Stimulated activated CD8-positive, alpha-beta memory T cell treated with anti-CD3 and anti-CD28 coated beads, Interleukin-15, amount 100 ng/mL, for 48 hours (primary cell): ENCODE data around the gene TMEM40.
A peak's percentile ranks its signal among the peaks of the same experiment; 100 is the strongest.
"Not testable (repeated sequence)": the region's sequence is repeated elsewhere in the genome, so short reads cannot be mapped to it uniquely, and the experiment has no call there.

Source experiments
- DNase-seq, 2 donors: peaks; one replicate each; pipeline ENCODE4 v3.0.0-alpha.2; 2020; ENCODE audit warnings: low read depth in 2 of 2

Gene TMEM40

DNA sequence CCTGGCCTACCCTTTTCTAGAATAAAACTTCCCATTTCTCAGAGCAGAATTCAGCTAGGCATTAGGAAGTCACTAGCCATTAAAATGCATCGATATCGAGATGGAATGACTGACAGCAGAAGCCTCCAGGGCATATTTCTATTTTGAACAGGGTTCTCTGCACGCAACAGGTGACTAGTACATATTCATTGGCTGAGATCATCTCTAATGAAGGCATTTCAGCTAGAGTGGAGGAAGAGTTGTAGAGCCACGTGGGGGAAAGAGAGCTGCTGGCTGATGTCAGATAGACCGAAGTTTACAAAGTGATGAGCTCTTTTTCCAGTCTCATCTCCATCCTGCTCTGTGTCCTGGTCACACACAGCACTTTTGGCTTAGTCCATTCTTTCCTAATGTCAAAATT lies 7.5 kb downstream of the TMEM40 start:
- DNase-seq, result no peak

DNA sequence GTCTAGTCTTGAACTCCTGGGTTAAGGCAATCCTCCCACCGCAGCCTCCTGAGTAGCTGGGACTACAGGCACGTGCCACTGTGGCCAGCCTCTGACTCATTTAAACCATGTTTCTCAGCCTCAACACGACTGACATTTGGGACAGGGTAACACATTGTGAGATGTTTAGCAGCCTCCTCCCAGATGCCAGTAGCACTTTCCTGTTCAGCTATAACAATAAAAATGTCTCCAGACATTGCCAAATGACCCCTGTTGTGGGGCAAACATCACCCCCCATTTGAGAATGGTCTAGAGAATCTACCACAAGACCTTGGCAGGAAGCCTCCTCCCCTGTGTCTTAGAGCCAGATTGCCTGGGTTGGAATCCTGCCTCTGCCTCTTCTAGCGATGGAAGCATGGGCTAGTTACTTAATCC lies 8.4 kb downstream of the TMEM40 start:
- DNase-seq, result peak; percentile 17 to 45

DNA sequence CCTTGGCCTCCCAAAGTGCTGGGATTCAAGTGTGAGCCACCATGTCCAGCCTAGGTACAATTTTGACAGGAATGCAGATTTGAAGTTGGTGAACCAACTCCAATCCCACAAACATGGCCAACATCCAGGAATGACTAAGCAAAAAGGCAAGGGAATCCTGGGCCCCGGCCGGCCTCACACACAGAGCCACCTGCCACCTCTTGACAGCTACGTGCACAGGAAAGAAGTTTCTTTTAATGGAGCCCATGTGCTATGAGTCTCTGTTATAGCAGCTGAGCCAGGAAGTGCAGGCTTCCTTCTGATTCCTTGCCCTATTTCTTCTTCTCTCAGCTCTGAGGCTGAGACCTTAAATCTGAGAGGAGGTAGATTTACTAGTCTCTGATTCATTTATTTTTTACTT lies 8.8 kb downstream of the TMEM40 start:
- DNase-seq, result no peak

DNA sequence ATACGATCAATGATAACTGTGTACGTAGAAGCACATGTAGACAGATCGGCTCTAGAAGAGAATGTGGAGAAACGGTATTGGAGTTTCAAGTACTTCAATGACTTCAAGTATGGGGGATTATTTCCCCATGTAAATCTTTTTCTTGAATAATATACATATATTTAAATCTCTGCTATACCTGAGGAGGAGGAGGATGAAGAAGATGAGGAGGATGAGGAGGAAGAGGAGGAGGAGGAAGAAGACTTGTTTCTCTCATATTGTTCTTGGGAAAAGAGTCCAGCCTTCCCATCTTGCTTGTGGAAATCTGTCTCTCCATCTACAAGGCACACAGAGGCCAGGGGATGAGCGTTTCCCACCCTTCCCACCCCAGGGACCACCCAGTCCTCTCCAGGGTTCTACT lies 10.6 kb downstream of the TMEM40 start:
- no peak for DNase-seq

DNA sequence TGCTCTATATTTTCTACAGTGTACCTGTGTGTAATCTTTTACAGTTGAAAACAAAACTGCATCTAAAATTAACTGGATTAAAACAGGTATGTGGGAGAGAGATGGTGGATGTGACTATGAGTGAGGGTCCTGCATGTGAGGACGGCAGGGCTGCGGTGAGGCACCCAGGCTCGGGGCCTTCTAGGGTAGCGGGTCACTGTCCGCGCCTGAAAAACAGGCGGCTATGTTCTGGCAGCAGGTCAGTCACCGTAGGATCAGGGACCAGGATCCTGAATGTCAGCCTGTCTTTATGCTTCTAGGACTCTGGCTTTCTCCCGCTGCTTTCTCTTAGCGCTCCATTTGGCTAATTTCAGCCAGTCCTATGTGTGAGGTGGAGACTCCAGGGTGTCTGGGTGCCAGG lies 12.6 kb downstream of the TMEM40 start:
- no peak for DNase-seq

DNA sequence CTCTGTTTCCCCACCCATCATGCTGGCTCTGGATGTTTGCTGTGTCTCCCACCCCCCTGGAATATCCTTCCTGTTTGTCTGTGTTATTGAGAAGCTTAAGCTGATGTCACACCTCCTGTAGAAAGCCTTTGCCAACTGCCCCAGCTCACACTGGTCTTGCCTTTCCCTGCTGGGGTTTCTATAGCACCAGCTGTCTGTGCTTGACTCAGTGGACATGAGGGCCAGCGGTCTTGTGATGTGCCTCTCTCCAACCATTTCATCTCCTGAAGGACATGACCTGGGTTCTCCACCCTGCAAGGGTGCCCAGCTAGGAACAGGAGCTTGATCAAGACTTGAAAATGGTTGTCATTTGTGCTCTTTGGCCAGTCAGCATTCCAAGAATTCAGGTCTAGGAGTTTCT lies 14.7 kb downstream of the TMEM40 start:
- no peak for DNase-seq

DNA sequence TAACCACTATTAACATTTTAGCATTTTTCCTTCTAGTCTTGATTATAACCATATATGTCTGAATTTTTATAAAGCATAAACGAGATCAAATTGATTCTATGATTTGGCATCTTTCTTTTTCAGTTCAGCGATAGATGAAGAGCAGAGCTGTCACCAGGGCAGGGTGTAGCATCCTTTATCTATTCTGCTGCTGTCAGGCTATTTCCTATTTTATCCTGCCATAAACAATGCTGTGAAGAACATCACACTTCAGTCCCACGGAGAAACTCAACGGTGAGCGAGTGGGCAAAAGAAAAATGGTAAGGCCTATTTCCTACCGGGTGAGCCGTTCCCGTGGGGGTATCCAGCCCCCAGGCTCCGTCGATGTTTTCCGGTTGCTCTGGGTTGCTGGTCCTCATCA lies 15.5 kb downstream of the TMEM40 start:
- no peak for DNase-seq

DNA sequence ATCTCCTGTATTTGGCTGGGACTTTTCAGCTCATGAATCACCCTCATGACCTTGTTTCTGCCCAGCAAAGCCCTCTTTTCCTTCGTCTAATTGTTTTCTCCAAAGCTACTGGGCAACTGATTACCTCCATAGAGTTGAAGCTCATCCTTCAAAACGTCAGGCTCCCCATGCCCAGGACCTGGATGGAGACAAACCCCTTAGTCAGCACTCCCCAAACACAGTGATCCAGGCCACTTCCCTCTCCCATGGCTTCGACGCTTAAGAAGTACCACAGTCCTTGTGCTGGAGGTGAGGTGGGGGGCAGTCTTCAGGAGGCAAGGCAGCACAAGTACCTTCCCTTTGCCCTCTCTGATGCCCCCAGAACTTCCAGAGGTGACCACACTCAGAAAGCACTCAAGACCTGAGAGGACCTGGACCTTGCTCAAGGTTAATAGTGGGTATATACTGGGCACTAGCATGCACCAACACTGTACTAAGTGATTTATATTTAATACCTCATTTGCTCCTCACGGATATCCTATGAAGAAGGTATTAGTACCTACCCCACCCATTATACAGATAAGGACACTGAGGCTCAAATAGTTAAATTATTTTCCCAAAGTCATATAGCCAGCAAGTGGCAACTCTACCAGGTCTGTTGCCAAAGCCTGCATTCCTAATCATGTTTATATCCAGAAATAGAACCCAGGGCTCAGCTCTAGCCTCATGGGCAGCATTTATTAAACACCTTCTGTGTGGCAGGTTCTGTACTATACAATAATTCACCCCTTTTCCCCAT lies 16.5 kb downstream of the TMEM40 start:
- DNase-seq, result no peak

DNA sequence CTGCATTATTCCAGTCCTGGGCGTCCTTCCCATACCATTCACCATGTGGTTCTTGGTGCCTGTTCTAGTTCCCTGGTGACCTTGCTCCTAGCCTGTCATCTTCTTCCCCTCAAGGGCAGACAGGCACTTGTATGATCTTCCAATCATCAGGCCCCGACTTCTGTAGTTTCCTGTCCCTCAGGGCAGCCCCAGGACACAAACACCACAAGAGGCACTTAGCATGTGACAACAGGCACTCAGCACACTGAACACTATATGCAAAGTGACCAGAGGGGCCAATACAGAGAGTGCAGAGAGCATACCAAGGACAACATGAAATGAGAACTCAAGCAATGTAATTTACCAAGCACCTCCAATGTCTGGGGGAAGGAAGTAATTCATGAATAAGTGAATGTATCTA lies 17.9 kb downstream of the TMEM40 start:
- no peak for DNase-seq

DNA sequence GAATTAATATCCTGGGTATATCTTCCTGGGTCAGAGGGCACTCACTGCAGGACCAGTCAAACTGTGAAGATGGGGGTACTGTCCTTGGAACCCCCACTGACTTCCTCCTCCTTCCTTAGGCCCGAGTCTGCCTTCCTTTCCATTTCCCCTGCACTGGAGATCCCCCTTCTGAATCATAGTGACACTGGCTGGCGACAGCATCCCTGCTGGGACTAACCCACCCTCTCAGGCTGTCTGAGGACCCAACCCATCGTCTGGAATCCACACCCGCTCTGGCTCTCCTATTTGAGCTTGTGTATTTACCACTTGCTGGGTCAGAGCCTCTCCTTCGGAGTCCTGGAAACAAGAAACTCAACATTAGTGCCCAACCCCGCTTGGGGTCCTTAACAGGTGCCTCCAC lies 21.2 kb downstream of the TMEM40 start:
- DNase-seq, result no peak

DNA sequence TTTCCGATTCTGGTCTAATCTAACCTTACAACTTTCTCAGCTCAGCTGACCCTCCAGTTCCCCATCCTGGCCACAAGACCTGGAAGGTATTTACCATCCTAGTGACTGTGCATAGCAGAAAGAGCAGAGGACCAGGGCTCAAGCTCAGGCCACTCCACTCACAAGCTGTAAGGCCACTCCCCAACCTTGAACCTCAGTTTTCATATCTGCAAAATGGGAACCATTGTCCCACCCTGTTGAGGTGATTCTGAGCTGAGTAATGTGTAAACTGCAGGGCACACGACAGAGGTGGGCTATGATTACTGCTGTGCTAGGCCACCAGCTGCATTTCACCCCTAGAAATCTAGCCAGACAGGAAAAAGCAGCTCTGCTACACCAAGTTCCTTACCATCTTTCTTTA lies 21.7 kb downstream of the TMEM40 start:
- DNase-seq, result no peak

DNA sequence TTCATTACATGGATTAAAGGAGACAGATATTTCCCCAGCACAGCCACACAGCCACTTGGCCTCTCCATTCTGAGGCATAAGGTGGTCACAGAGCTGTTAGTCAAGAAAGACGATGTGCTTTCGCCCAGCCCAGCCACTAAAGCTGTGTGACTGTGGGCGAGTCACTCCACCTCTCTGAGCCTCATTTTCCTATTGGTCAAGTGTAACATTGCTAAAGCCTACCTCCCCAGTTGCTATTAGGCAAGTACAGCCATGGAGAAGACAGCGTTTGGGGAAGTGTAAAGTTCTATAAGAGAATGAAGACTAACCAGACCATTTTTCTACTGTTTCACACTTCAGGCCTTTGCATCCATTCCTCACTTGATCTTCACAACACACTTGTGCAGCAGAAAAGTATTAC lies 24.1 kb downstream of the TMEM40 start:
- DNase-seq, result peak in 1 of 2 donors; percentile 3

DNA sequence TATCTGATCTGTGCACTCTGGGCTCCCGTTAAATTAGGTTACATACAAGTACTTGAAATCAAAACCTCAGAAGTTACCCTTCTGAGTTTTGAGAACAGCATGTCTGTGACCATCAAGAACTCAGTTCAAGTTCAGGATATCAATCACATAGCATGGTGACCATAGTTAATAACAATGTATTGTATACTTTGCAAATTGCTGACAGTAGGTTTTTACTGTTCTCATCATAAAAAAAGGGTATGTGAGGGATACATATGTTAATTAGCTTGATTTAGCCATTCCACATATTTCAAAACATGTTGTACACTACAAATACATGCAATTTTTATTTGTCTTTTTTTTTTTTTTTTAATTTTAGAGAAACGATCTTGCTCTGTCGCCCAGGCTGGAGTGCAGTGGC lies 25.5 kb downstream of the TMEM40 start:
- DNase-seq, result no peak

DNA sequence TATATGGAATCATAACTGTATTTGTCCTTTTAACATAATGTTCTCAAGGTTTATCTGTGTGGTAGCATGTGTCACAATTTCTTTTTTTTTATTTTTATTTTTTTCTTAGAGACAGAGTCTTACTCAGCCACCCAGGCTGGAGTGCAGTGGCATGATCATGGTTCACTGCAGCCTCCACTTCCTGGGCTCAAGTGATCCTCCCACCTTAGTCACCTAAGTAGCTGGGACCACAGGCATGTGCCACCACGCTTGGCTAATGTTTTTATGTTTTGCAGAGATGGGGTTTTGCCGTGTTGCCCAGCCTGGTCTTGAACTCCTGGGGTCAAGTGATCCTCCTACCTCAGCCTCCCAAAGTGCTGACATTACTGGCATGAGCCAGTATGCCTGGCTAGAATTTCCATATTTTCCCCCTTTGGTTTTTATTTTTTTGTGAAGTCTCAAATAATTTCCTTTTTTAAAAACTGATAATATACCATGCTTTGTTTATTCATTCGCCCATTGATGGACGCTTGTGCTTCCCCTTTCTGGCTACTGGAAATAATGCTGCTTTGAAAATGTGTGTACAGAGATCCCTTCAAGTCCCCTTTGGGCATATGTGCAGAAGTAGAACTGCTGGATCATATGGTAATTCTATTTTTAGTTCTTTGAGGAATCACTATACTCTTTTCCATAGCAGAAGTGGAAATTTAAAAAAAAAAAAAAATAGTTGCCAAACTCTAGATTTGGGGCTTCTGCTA lies 28.4 kb downstream of the TMEM40 start:
- DNase-seq, result no peak

DNA sequence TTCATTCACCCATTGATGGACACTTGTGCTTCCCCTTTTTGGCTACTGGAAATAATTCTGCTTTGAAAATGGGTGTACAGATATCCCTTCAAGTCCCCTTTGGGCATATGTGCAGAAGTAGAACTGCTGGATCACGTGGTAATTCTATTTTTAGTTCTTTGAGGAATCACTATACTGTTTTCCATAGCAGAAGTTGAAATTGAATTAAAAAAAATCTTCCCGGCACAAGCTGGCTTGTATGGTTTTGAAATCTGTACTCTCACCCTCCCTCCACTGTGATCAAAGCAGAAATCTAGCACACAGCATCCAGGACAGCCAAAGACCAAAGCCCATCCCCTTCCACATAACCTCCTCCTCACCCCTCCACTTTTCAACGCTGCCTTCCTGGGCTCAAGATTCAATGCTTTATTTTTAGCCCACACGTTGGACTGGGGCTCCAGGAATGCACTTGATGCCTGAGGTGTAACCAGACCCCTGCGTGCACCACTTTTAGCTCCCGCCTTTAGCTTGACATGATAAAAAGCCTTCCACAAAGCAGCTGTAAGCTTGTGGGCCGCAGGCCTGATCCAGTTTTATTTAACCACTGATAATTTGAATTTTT lies 29.9 kb downstream of the TMEM40 start:
- DNase-seq, result no peak

DNA sequence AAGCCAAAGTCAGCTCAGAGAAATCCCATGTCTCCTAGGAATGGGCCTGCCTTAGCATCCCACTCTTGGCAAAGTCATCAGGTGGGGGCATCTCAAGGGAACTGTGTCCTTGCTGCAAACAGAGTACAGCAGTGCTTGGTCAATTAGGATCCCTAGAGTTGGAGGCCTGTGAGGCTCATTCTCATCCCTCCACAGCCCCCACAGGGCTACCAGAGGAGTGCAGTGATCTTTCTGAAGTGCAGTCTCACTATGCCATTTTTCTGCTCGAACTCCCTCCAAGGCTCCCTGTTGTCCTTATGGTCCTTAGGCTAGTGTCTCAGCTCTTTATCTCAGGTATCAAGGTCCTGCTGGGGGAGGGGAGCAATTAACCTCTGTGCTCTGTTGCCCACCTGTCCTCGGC lies 31.1 kb downstream of the TMEM40 start:
- DNase-seq, result no peak

DNA sequence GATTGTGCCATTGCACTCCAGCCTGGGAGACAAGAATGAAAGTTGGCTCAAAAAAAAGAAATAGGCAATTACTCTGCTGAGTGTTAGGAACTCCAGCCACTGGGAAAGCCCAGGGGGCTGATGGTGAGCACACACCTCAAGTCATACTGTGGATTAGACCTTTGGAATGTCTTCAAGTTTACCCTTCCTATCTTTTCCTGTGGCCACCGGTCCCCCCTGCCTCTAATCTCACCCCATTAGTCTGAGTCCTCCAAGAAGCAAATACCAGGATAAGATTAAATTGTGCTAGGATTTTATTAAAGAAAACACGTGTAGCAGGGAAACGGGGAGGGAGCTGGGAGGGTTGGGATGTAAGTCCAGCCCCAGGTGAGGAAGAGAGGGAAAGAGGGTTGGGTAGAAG lies 31.6 kb downstream of the TMEM40 start:
- no peak for DNase-seq

DNA sequence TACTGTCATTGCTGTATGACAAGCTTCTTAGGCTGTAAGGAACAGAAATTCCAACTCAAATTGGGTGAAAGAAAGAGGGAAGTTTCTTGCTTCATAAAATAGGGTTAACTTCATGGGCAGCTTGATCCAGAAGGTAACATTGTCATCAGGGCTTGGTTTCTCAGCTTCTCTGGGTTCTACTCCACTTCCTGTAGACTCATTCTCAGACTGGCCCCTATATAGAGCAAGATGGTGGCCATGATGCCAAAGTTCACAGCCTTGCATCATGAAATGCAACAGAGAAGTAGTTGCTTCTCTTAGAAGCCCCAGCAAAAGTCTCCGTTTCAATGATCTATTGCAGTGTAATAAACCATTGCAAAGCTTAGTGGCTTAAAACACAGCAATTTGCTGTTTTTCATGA lies 33.6 kb downstream of the TMEM40 start:
- no peak for DNase-seq

DNA sequence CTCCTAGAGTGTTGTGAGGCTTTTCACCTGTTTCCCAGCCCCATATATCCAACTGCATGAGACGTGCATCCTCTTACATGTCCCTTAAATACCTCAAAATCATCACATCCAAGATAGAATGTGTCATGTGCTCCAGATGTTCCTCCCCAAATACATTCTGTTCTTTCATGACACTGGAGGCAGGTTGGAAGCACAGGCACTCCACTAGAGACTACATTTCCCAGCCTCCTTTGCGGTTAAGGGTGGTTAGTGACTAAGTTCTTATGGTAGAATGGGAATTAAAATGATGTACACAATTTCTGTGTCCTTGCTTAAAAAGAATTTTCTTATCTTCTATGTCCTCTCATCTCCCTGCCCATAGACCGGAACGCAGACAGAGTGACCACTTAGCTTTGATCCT lies 34.3 kb downstream of the TMEM40 start:
- no peak for DNase-seq

DNA sequence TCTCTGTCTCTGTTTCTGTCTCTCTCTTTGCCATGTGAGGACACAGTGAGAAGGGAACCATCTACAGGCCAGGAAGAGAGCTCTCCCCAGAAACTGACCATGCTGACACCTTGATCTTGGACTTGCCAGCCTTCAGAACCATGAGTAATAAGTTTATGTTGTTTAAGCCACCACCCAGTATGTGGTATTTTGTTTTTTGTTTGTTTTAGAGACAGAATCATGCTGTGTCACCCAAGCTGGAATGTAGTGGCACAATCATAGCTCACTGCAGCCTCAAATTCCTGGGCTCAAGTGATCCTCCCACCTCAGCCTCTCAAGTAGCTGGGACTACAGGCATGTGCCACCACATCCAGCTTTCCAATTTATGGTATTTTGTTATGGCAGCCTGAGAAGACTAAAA lies 35.7 kb downstream of the TMEM40 start:
- not testable (repeated sequence) for DNase-seq

DNA sequence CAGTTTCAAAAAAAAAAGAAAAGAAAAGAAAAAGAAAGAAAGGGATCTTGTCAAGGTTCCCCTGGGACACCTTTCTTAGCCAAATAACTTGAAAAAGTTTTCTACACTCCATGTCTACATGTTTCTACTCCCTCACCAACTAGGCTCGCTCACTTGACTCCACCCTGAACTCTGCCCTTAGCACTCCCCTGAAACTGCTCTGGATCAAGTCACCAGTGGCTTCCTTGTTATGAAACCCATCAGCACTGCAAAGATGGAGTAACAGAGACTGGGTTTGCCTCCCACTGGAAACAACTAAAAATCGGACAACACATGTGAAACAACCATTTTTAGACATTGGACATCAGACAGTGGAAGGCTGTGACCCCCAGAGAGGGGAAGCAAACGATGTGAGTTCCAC lies 36.8 kb downstream of the TMEM40 start:
- DNase-seq, result no peak

DNA sequence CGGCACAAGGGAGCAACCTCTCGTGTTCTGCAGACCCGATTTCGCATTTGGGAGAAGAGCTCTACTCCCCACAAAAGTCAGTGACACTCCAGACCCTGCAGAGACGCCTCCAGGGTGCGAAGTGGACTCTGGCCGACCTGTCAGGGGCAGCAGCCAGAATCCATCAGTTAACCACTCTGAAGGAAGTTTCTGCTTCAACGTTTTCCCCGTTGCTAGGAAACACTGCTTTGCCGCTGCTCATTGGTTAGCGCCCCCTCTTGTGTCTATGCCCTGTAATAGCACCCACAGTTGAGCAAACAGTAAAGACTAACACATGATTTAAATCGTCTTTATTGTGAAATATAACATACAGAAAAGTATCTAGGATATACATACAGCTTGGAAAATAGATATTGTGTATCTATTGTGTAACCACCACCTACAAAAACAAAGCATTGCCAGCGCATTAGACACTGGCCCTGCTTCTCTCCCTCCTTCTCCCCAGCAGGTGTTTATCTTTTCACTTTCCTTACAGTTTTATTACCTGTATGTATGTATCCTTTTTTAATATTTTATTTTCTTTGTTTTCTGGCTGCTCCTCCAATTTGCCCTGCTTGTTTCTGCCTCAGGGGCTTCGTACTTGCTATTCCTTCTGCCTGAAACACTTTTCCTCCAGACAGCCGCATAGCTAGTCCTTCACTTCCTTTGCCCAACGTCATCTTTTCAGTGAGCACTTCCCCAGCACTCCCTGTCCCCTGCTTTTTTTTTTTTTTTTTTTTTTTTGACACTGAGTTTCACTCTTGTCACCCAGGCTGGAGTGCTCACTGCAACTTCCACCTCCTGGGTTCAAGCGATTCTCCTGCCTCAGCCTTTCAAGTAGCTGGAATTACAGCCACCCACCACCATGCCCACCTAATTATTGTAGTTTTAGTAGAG lies 38.8 kb downstream of the TMEM40 start:
- DNase-seq, result peak; percentile 29 to 39
